ENCODE data around the gene PDE4B. TPM values are rescaled to one million over a fixed set of nuclear protein-coding genes. Genes with fewer than 3 reads are reported as not detected.
"Not testable (repeated sequence)": the region's sequence is repeated elsewhere in the genome, so short reads cannot be mapped to it uniquely, and the experiment has no call there.

Gene PDE4B
- total RNA-seq, 1 donor from 2014 or later, result 29.0 TPM

DNA sequence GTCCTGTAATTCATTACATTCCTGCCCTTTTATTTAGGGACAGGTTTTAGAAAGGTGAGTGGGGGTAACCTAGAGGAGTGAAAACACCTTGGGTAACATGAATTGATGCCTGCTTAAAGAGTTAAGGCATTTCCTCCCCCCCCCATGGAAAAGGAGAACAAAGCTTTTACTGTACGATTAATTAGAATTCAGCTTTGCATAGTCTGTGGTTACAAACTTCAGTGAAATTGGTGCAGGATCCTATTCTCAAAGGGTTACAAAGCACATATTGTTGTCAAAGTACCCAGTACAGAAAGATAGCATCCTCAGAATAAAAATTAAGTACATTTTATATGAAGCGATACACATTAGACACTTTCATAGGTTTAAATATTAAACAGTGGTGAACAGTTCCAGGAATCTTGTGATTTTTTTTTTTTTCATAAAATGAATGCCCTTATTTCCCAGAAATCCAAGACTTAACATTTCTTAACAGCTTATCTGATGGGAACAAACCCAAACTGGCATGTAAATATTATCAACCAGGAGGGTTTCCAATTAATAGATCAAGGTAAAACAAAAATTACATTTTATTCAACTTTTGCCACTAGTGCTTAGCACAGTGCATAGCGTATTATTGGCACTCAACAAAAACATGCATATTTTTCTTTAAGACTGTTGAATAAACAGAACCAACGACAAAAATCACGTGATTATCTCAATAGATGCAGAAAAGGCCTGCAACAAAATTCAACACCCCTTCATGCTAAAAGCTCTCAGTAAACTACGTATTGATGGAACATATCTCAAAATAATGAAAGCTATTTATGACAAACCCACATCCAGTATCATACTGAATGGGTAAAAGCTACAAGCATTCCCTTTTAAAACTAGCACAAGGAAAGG lies 172.7 kb downstream of the PDE4B start:
- H3K36me3 ChIP-seq, result no peaks in the 10 kb centered on the region
- no peak overlapping the region for H3K27ac ChIP-seq
- no peaks in the 10 kb centered on the region for H3K27me3 ChIP-seq
- no peak overlapping the region for H3K4me3 ChIP-seq
- DNase-seq (ENCODE audit: extremely low spot score in 2 of 2), result no peak
- intact Hi-C loops (cut with DNase I), result no loop called here
- TF ChIP-seq, protein P1, sequence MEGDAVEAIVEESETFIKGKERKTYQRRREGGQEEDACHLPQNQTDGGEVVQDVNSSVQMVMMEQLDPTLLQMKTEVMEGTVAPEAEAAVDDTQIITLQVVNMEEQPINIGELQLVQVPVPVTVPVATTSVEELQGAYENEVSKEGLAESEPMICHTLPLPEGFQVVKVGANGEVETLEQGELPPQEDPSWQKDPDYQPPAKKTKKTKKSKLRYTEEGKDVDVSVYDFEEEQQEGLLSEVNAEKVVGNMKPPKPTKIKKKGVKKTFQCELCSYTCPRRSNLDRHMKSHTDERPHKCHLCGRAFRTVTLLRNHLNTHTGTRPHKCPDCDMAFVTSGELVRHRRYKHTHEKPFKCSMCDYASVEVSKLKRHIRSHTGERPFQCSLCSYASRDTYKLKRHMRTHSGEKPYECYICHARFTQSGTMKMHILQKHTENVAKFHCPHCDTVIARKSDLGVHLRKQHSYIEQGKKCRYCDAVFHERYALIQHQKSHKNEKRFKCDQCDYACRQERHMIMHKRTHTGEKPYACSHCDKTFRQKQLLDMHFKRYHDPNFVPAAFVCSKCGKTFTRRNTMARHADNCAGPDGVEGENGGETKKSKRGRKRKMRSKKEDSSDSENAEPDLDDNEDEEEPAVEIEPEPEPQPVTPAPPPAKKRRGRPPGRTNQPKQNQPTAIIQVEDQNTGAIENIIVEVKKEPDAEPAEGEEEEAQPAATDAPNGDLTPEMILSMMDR (IDR thresholded peaks at IDR 0.05), result no peak
- TF ChIP-seq POLR2A (IDR thresholded peaks at IDR 0.05) (no peak), POLR2AphosphoS5 (IDR thresholded peaks at IDR 0.05; ENCODE audit: insufficient read depth in 1 of 2, low read depth in 1 of 2) (no peak)
- H3K4me1 ChIP-seq, result no peaks in the 10 kb centered on the region
- H3K9me3 ChIP-seq, result no peaks in the 10 kb centered on the region

DNA sequence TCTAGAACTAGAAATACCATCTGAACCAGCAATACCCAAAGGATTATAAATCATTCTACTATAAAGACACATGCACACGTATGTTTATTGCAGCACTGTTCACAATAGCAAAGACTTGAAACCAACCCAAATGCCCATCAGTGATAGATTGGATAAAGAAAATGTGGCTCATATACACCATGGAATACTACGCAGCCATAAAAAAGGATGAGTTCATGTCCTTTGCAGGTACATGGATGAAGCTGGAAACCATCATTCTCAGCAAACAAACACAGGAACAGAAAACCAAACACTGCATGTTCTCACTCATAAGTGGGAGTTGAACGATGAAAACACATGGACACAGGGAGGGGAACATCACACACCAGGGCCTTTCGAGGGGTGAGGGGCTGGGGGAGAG lies 174.8 kb downstream of the PDE4B start:
- H3K36me3 ChIP-seq; H3K27ac ChIP-seq; DNase-seq (ENCODE audit: extremely low spot score in 2 of 2); H3K4me1 ChIP-seq; H3K4me3 ChIP-seq; intact Hi-C loops (cut with DNase I); H3K27me3 ChIP-seq; H3K9me3 ChIP-seq: not testable (repeated sequence)

DNA sequence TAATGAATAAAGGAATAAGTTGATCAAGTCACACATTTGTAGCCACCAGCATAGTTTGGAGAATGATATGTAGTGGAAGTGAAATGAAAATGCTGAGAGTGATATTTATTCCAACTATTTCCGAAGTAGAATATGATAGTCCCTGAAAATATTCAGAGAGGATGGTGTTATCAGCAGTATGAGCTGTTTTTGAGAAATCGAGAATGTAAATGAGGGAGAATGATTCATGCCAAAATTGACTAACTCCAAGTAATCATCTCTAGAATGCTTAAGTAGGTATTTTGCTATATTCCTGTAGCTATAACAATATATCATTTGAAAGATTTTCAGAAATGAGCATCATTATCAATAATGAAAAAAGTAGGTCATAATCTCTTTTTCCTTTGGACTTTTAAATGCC lies 178.9 kb downstream of the PDE4B start:
- no peaks in the 10 kb centered on the region for H3K36me3 ChIP-seq
- no peak overlapping the region for H3K4me3 ChIP-seq
- TF ChIP-seq POLR2A (IDR thresholded peaks at IDR 0.05), result no peak
- no peak for TF ChIP-seq POLR2AphosphoS5 (IDR thresholded peaks at IDR 0.05; ENCODE audit: insufficient read depth in 1 of 2, low read depth in 1 of 2)
- TF ChIP-seq, protein P1 (IDR thresholded peaks at IDR 0.05), result no peak
- no peaks in the 10 kb centered on the region for H3K4me1 ChIP-seq
- no peaks in the 10 kb centered on the region for H3K27me3 ChIP-seq
- no peak overlapping the region for H3K27ac ChIP-seq
- H3K9me3 ChIP-seq, result peaks cover 3% of the 10 kb centered on the region
- intact Hi-C loops (cut with DNase I), result no loop called here
- DNase-seq (ENCODE audit: extremely low spot score in 2 of 2), result no peak

DNA sequence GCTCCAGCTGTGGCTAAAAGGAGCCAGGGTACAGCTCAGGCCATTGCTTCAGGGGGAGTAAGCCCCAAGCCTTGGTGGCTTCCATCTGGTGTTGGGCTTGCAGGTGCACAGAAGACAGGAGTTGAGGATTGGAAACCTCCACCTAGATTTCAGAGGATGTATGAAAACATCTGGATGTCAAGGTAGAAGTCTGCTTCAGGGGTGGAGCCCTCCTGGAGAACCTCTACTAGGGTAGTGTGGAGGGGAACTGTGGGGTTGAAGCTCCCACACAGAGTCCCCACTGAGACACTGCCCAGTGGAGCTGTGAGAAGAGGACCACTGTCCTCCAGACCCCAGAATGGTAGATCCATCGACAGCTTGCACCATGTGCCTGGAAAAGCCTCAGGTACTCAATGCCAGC lies 183.0 kb downstream of the PDE4B start:
- H3K4me3 ChIP-seq, result no peak overlapping the region
- no peak for DNase-seq (ENCODE audit: extremely low spot score in 2 of 2)
- no peak overlapping the region for H3K27ac ChIP-seq
- peaks cover 3% of the 10 kb centered on the region for H3K9me3 ChIP-seq
- TF ChIP-seq, protein P1 (IDR thresholded peaks at IDR 0.05), result no peak
- TF ChIP-seq POLR2AphosphoS5 (IDR thresholded peaks at IDR 0.05; ENCODE audit: insufficient read depth in 1 of 2, low read depth in 1 of 2), result no peak
- no peak for TF ChIP-seq POLR2A (IDR thresholded peaks at IDR 0.05)
- H3K36me3 ChIP-seq, result no peaks in the 10 kb centered on the region
- no peaks in the 10 kb centered on the region for H3K4me1 ChIP-seq
- intact Hi-C loops (cut with DNase I), result loop anchor here (5.0 kb wide), 1 partner anchor 263 kb away; no protein-coding TSS in a partner anchor
- H3K27me3 ChIP-seq, result no peaks in the 10 kb centered on the region

DNA sequence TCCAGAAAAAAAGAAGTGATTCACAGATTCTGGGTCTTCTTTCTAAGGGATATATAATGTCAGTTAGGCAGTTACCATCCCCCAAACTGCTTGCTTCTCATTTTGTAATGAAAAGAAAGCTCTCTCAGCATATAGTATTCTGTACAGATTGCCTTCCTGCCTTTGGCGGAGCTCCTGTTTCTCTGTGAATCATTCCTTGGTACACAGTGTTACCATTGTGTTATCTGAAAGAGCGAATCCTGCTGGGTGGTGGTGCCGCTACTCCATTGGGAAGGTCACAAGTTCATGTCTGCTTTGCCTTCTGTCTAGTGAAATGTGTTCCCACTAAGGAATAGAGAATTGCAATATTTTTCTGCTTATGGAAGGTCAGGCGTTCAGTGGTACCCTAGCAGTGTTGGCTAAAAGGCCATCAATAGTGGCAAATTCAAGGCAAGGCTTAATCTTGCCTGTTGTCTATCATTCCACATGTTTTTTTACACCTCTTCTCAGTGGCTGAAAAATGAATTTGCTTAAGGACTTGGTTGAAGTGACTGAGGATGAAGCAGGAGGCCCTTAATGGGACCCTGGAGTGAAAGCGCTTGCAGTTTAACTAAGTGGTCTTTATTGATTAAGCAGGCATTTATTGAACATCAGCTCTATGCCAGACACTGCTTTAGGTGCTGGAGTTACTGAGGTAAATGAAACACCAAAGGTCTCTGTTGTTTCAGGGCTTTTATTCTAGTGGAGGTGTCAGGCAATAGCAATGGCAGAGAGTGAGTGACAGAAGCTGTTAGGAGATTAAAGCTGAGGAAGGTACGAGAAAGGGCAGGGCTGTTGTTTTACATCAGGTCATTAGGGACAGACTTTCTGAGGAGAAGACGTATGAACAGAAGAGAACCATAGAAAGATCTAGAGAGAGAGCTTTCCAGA lies 186.7 kb downstream of the PDE4B start:
- Histone ChIP-seq H3K4me3 (no peak overlapping the region), H3K9me3 (peaks cover 3% of the 10 kb centered on the region), H3K4me1 (no peaks in the 10 kb centered on the region), H3K36me3 (no peaks in the 10 kb centered on the region), H3K27me3 (no peaks in the 10 kb centered on the region), H3K27ac (no peak overlapping the region)
- TF ChIP-seq POLR2A (IDR thresholded peaks at IDR 0.05) (no peak), POLR2AphosphoS5 (IDR thresholded peaks at IDR 0.05; ENCODE audit: insufficient read depth in 1 of 2, low read depth in 1 of 2) (no peak)
- TF ChIP-seq, protein P1 (IDR thresholded peaks at IDR 0.05), result no peak
- no peak for DNase-seq (ENCODE audit: extremely low spot score in 2 of 2)
- intact Hi-C loops (cut with DNase I), result loop anchor here (5.0 kb wide), 1 partner anchor 267 kb away; no protein-coding TSS in a partner anchor

All from vagina (tissue), 2 donors.